ENCODE results near the gene ZNF487.

ZNF487 gene

GRCh38 chr10:43502931-43503330 lies 66.0 kb downstream of the ZNF487 start:
- no peak overlapping the region for H3K4me3 Mint-ChIP-seq
- no peak overlapping the region for H3K27ac Mint-ChIP-seq
- no peaks in the 10 kb centered on the region for H3K9me3 Mint-ChIP-seq
- H3K27me3 Mint-ChIP-seq, result no peaks in the 10 kb centered on the region
- H3K36me3 Mint-ChIP-seq, result peaks cover 4% of the 10 kb centered on the region
- no peaks in the 10 kb centered on the region for H3K4me1 Mint-ChIP-seq

- H3K27me3 Mint-ChIP-seq, result peaks cover 4% of the 10 kb centered on the region
- no peak overlapping the region for H3K27ac Mint-ChIP-seq
- H3K9me3 Mint-ChIP-seq, result peaks cover 29% of the 10 kb centered on the region
- no peaks in the 10 kb centered on the region for H3K4me1 Mint-ChIP-seq
- peaks cover 27% of the 10 kb centered on the region for H3K36me3 Mint-ChIP-seq
- no peak overlapping the region for H3K4me3 Mint-ChIP-seq
Measured at GRCh38 chr10:43524434-43525247, 87.7 kb downstream of the ZNF487 start.
